ENCODE data around the gene KCNH5. TPM values are rescaled to one million over a fixed set of nuclear protein-coding genes. Genes with fewer than 3 reads are reported as not detected.

The KCNH5 gene
- total RNA-seq, 2 experiments from 2014 or later = not detected

DNA sequence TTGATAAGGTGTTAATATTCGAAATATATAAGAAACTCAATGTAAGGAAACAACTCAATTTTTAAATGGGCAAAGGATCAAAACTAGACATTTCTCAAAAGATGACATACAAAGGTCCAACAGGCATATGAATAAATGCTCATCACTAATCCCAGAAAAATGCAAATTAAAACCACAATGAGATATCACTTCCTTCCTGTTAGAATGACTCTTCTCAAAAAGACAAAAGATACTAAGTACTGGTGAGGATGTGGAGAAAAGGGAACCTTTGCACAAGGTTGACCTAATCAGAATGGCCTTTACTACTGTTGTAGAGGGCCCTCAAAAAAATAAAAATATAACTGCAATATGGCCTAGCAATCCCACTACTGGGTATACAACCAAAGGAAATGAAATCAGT lies 383.4 kb downstream of the KCNH5 start:
- no peak overlapping the region for H3K4me3 ChIP-seq (ENCODE audit: low read length)
- no peaks in the 10 kb centered on the region for H3K4me1 ChIP-seq (ENCODE audit: insufficient read depth, low read length)
- H3K27ac ChIP-seq (ENCODE audit: low read depth in 1 of 2, low read length in 2 of 2) = no peak overlapping the region
- no peak overlapping the region for H3K27ac Mint-ChIP-seq
- H3K9me3 Mint-ChIP-seq = peaks cover 6% of the 10 kb centered on the region
- TF ChIP-seq, protein P1, sequence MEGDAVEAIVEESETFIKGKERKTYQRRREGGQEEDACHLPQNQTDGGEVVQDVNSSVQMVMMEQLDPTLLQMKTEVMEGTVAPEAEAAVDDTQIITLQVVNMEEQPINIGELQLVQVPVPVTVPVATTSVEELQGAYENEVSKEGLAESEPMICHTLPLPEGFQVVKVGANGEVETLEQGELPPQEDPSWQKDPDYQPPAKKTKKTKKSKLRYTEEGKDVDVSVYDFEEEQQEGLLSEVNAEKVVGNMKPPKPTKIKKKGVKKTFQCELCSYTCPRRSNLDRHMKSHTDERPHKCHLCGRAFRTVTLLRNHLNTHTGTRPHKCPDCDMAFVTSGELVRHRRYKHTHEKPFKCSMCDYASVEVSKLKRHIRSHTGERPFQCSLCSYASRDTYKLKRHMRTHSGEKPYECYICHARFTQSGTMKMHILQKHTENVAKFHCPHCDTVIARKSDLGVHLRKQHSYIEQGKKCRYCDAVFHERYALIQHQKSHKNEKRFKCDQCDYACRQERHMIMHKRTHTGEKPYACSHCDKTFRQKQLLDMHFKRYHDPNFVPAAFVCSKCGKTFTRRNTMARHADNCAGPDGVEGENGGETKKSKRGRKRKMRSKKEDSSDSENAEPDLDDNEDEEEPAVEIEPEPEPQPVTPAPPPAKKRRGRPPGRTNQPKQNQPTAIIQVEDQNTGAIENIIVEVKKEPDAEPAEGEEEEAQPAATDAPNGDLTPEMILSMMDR (IDR thresholded peaks at IDR 0.05) = no peak
- POLR2A ChIA-PET = no interaction called here
- H3K9me3 ChIP-seq (ENCODE audit: control insufficient read depth in 1 of 2, insufficient read depth in 1 of 2, low read length in 2 of 2) = peaks cover 0 to 4% of the 10 kb centered on the region in 2 experiments
- DNase-seq = no peak
- H3K36me3 Mint-ChIP-seq (ENCODE audit: low read depth) = no peaks in the 10 kb centered on the region
- no peak overlapping the region for H3K4me3 Mint-ChIP-seq
- ATAC-seq (ENCODE audit: poor library complexity) = no peak
- intact Hi-C loops (cut with DNase I, micrococcal nuclease) = no loop called here
- H3K4me1 Mint-ChIP-seq (ENCODE audit: low read depth) = no peaks in the 10 kb centered on the region
- H3K36me3 ChIP-seq (ENCODE audit: insufficient read depth, low read length) = no peaks in the 10 kb centered on the region
- no peaks in the 10 kb centered on the region for H3K27me3 Mint-ChIP-seq
- CTCF ChIA-PET = no interaction called here
- H3K27me3 ChIP-seq (ENCODE audit: control insufficient read depth in 1 of 2, insufficient read depth in 2 of 2, low read length in 2 of 2) = no peaks in the 10 kb centered on the region

DNA sequence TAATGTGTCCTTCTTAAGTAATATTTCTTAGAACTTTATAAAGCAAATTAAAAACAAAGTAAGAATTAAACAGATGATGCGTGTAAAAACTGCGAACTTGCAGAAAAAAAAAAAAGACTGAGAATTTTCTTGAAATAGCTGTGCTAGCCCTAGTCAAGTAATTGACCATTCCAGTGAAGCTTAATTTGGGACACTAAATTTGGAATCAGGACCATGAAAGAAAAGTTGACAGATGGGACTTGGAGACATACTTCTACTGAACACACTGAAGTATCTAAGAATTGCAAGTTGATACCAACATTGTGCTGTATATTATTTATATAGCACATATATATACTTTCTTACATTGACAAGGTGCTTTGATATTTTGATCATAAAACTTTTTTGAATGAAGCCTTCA lies 386.6 kb downstream of the KCNH5 start:
- H3K36me3 Mint-ChIP-seq (ENCODE audit: low read depth) = no peaks in the 10 kb centered on the region
- POLR2A ChIA-PET = no interaction called here

DNA sequence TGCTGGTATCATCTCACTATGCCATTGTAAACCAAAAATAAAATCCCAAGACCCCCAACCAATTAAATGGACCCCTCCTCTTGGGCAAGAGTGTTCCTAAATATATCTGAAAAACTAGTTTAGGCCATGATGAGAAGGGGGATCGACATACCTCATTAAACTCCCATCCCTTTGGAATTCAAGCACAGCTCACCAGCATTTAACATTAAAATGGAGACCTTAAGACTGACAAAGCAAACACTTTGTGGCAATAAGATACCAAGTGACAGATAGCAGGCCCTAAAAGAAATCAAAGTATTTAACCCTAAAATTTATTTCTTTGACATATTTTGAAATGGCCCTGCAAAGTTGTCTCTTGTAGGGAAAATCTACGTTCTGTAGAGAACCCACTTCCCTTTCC lies 387.9 kb downstream of the KCNH5 start:
- Mint-ChIP-seq H3K27ac (no peak overlapping the region), H3K4me1 (ENCODE audit: low read depth) (no peaks in the 10 kb centered on the region), H3K4me3 (no peak overlapping the region), H3K9me3 (peaks cover 6% of the 10 kb centered on the region), H3K36me3 (ENCODE audit: low read depth) (no peaks in the 10 kb centered on the region), H3K27me3 (no peaks in the 10 kb centered on the region)
- peaks cover 0 to 4% of the 10 kb centered on the region in 2 experiments for H3K9me3 ChIP-seq (ENCODE audit: control insufficient read depth in 1 of 2, insufficient read depth in 1 of 2, low read length in 2 of 2)
- H3K27ac ChIP-seq (ENCODE audit: low read depth in 1 of 2, low read length in 2 of 2) = no peak overlapping the region
- H3K4me3 ChIP-seq (ENCODE audit: low read length) = no peak overlapping the region
- intact Hi-C loops (cut with DNase I, micrococcal nuclease) = no loop called here
- CTCF ChIA-PET = no interaction called here
- no peaks in the 10 kb centered on the region for H3K4me1 ChIP-seq (ENCODE audit: insufficient read depth, low read length)
- H3K27me3 ChIP-seq (ENCODE audit: control insufficient read depth in 1 of 2, insufficient read depth in 2 of 2, low read length in 2 of 2) = no peaks in the 10 kb centered on the region
- no peaks in the 10 kb centered on the region for H3K36me3 ChIP-seq (ENCODE audit: insufficient read depth, low read length)
- ATAC-seq (ENCODE audit: poor library complexity) = no peak
- TF ChIP-seq, protein P1 (IDR thresholded peaks at IDR 0.05) = no peak
- POLR2A ChIA-PET = no interaction called here
- DNase-seq = no peak

More for the DNA sequence above, 386.6 kb downstream of the KCNH5 start:
- Histone ChIP-seq H3K4me3 (ENCODE audit: low read length) (no peak overlapping the region), H3K27me3 (ENCODE audit: control insufficient read depth in 1 of 2, insufficient read depth in 2 of 2, low read length in 2 of 2) (no peaks in the 10 kb centered on the region), H3K36me3 (ENCODE audit: insufficient read depth, low read length) (no peaks in the 10 kb centered on the region), H3K27ac (ENCODE audit: low read depth in 1 of 2, low read length in 2 of 2) (no peak overlapping the region), H3K9me3 (ENCODE audit: control insufficient read depth in 1 of 2, insufficient read depth in 1 of 2, low read length in 2 of 2) (peaks cover 0 to 4% of the 10 kb centered on the region in 2 experiments), H3K4me1 (ENCODE audit: insufficient read depth, low read length) (no peaks in the 10 kb centered on the region)
- TF ChIP-seq, protein P1 (IDR thresholded peaks at IDR 0.05) = no peak
- Mint-ChIP-seq H3K4me1 (ENCODE audit: low read depth) (no peaks in the 10 kb centered on the region), H3K9me3 (peaks cover 6% of the 10 kb centered on the region), H3K27ac (no peak overlapping the region), H3K4me3 (no peak overlapping the region), H3K27me3 (no peaks in the 10 kb centered on the region)
- CTCF ChIA-PET = no interaction called here
- no peak for ATAC-seq (ENCODE audit: poor library complexity)
- intact Hi-C loops (cut with DNase I, micrococcal nuclease) = no loop called here
- DNase-seq = no peak
